AG04450 (cell line): ENCODE data around the gene TBX2. TPM values are rescaled to one million over a fixed set of nuclear protein-coding genes. Genes with fewer than 3 reads are reported as not detected.

ENCODE experiments used
- CTCF ChIA-PET: fragments of 300-600, 350-600 bp; formaldehyde crosslinking; extraction: SDS; loops from one replicate; lab custom pipeline; 2022; ENCODE audit warnings: antibody characterized with exemption, inconsistent platforms; lab: Charles Lee
- POLR2A ChIA-PET: fragments of 350-600 bp; formaldehyde crosslinking; extraction: SDS; loops from one replicate; lab custom pipeline; 2021; ENCODE audit warnings: antibody characterized with exemption, inconsistent platforms; lab: Yijun Ruan, JAX
- DNase-seq: peaks from one replicate; pipeline ENCODE4 v3.0.0-alpha.2; 2011; ENCODE audit warnings: low read depth, low spot score
- H3K27ac ChIP-seq: one replicate; pipeline ENCODE4 v1.5.1; 2012; ENCODE audit warnings: low read depth, low read length, control low read depth
- H3K27me3 ChIP-seq: one replicate; pipeline ENCODE4 v1.6.0; 2012; ENCODE audit warnings: low read length; ENCODE audit not compliant: control insufficient read depth, insufficient read depth
- H3K4me3 ChIP-seq: 2 replicates; pipeline ENCODE4 v1.5.1; 2011; ENCODE audit warnings: mild to moderate bottlenecking, low read depth, low read length, control low read depth
- H3K9me3 ChIP-seq: 2 replicates; pipeline ENCODE4 v1.5.1; 2012; ENCODE audit warnings: low read length; ENCODE audit not compliant: control insufficient read depth, insufficient read depth
- CTCF ChIP-seq: IDR thresholded peaks from 2 replicates; pipeline ENCODE4 v1.5.1; 2011; ENCODE audit warnings: low read depth, low read length, control low read depth, inconsistent platforms
- polyA plus RNA-seq: library from polyadenylated mRNA; depleted of rRNA; stranded (reverse); fragments of >200 nt; gene quantifications from 2 replicates; pipeline ENCODE4 v1.2.3, GENCODE V29; 2011

TBX2 gene
- polyA plus RNA-seq, 1 experiment = 18.3 TPM

- H3K27ac ChIP-seq = no peak overlapping the region
- peak; percentile 50 for DNase-seq
- peaks cover 7% of the 10 kb centered on the region; the same call in 1 of the 2 replicates for H3K9me3 ChIP-seq
- H3K27me3 ChIP-seq = no peaks in the 10 kb centered on the region
- no peak for TF ChIP-seq CTCF
- POLR2A ChIA-PET = interaction anchor here (0.7 kb wide), 2 partner anchors 19 to 38 kb away, joined by 3 to 4 read pairs; no protein-coding TSS in a partner anchor
- no peak overlapping the region for H3K4me3 ChIP-seq
- CTCF ChIA-PET = no interaction called here
Observed at GRCh38 chr17:61361084-61361483, 38.6 kb upstream of the TBX2 start.

GRCh38 chr17:61362396-61362795, 37.2 kb upstream of the TBX2 start:
- Histone ChIP-seq H3K4me3 (no peak overlapping the region), H3K27ac (no peak overlapping the region), H3K9me3 (peaks cover 7% of the 10 kb centered on the region; the same call in 1 of the 2 replicates), H3K27me3 (no peaks in the 10 kb centered on the region)
- TF ChIP-seq CTCF = no peak
- ChIA-PET CTCF (interaction anchor here (2.1 kb wide), 1 partner anchor 28 kb away, joined by 6 read pairs; no protein-coding TSS in a partner anchor), POLR2A (no interaction called here)
- DNase-seq = no peak

GRCh38 chr17:61362852-61363600, 36.6 kb upstream of the TBX2 start:
- Histone ChIP-seq H3K4me3 (no peak overlapping the region), H3K9me3 (peaks cover 7% of the 10 kb centered on the region; the same call in 1 of the 2 replicates), H3K27me3 (no peaks in the 10 kb centered on the region), H3K27ac (no peak overlapping the region)
- CTCF ChIA-PET = interaction anchor here (2.1 kb wide), 1 partner anchor 27 kb away, joined by 6 read pairs; no protein-coding TSS in a partner anchor
- POLR2A ChIA-PET = no interaction called here
- TF ChIP-seq CTCF = no peak
- DNase-seq = no peak

GRCh38 chr17:61363601-61364462, 35.8 kb upstream of the TBX2 start:
- H3K27me3 ChIP-seq = no peaks in the 10 kb centered on the region
- ChIA-PET POLR2A (no interaction called here), CTCF (interaction anchor here (2.1 kb wide), 1 partner anchor 26 kb away, joined by 6 read pairs; no protein-coding TSS in a partner anchor)
- H3K9me3 ChIP-seq = peaks cover 7% of the 10 kb centered on the region; the same call in 1 of the 2 replicates
- no peak for DNase-seq
- no peak overlapping the region for H3K4me3 ChIP-seq
- no peak for TF ChIP-seq CTCF
- H3K27ac ChIP-seq = no peak overlapping the region
